Ovary (tissue), 9 donors: ENCODE measurements around the gene COPE. TPM values are rescaled to one million over a fixed set of nuclear protein-coding genes. Genes with fewer than 3 reads are reported as not detected.

Experiments
- DNase-seq, 5 donors: peaks; one replicate each; pipeline ENCODE4 v3.0.0-alpha.2; 2019 to 2020
- H3K27ac ChIP-seq, 2 donors: fragments of 200-600 bp; one replicate each; pipeline versions ENCODE4 v1.5.1 to v1.8.0; 2019 to 2022
- H3K27me3 ChIP-seq: fragments of 200-600 bp; one replicate; pipeline ENCODE4 v1.8.0; 2022
- H3K36me3 ChIP-seq: fragments of 200-600 bp; sonication (generic); one replicate; pipeline ENCODE4 v1.5.1; 2019
- H3K4me1 ChIP-seq: one replicate; pipeline ENCODE4 v1.8.1; 2013; ENCODE audit warnings: mild to moderate bottlenecking, moderate library complexity; ENCODE audit not compliant: insufficient read depth
- H3K4me3 ChIP-seq: fragments of 200-600 bp; sonication (generic); one replicate; pipeline ENCODE4 v1.5.1; 2017
- H3K9me3 ChIP-seq, 2 donors: fragments of 200-600 bp in 1 of 2; sonication (generic) in 1 of 2; one replicate each; pipeline versions ENCODE4 v1.5.1 to v1.8.1; 2013 to 2019; ENCODE audit warnings: mild to moderate bottlenecking in 1 of 2, moderate library complexity in 1 of 2
- CTCF ChIP-seq, 3 donors: fragments of 450-650 bp in 2 of 3; fragments of 200-600 bp in 1 of 3; IDR thresholded peaks; one replicate each; pipeline versions ENCODE4 v1.5.1 to v1.8.0; 2016 to 2022; ENCODE audit warnings: antibody characterized with exemption in 3 of 3, mild to moderate bottlenecking in 1 of 3
- EP300 ChIP-seq: sonication (generic); formaldehyde crosslinking; IDR thresholded peaks from one replicate; pipeline ENCODE4 v1.6.1; 2017; ENCODE audit warnings: antibody characterized with exemption
- POLR2A ChIP-seq: fragments of 450-650 bp; IDR thresholded peaks from one replicate; pipeline ENCODE4 v1.6.1; 2017; ENCODE audit warnings: antibody characterized with exemption, mild to moderate bottlenecking, moderate library complexity
- WGBS, 3 donors: extraction: QIAGEN DNeasy Blood & Tissue Kit in 1 of 3; methylation state at CpG; one replicate each; pipeline versions ENCODE4 v1.1.5 to v1.1.7; 2013 to 2017; 5-methylcytosine and 5-hydroxymethylcytosine counted together
- intact Hi-C, 4 donors: fragments of 100-400 bp; cut with DNase I; formaldehyde crosslinking; loops; one replicate each; pipeline versions ENCODE4 v1.11.0 to v1.15.1; 2022 to 2023
- polyA plus RNA-seq, 2 donors: library from polyadenylated mRNA; stranded (reverse); fragments of 200-250 nt in 1 of 2; fragments of 350-450 nt in 1 of 2; fragmentation: Illumina TruSeq in 1 of 2; extraction: RNeasy Lipid Tissue Mini Kit (QIAGEN cat#74804) in 1 of 2; gene quantifications; one replicate each; pipeline ENCODE4 v1.2.3, GENCODE V29; 2013 to 2014
- total RNA-seq, 7 donors: library from RNA; depleted of rRNA in 2 of 7; stranded (reverse); fragments of >200 nt in 2 of 7; fragmentation: NEBNext Ultra II Directional in 3 of 7; extraction: Animal tissue kit (Norgen Biotek cat#: 25700) in 3 of 7; gene quantifications; one replicate each; pipeline versions ENCODE4 v1.1.0 to v1.2.4, GENCODE V29; 2016 to 2023
- donor health status: DM: no; HTN: no; CAD: no; lungs with moderate emphysema.
- donor health status: DM: no; HTN: no; CAD: no.
- donor health status: Bipolar disorder and iron deficiency.
- donor health status: DM: yes; HTN: yes; CAD: no.
- donor health status: DM: no; HTN: no; CAD: no.
- donor health status: DM: yes; HTN: yes; CAD: no.

COPE gene
- total and polyA plus RNA-seq, 9 donors = 11.3 to 140 (median 115) TPM

- Histone ChIP-seq H3K36me3 (no peaks in the 10 kb centered on the region), H3K27me3 (no peaks in the 10 kb centered on the region), H3K27ac (no peak overlapping the region), H3K9me3 (no peaks in the 10 kb centered on the region), H3K4me1 (no peaks in the 10 kb centered on the region), H3K4me3 (no peak overlapping the region)
- intact Hi-C loops = loop anchor here in 1 of 4 donors (10.0 kb wide), 1 partner anchor 78 kb away; no protein-coding TSS in a partner anchor
- no peak for DNase-seq
- TF ChIP-seq CTCF (IDR thresholded peaks at IDR 0.05) (no peak), POLR2A (no peak), EP300 (no peak)
- 84 to 91% (median 86%) methylated on average over 6 of the region's 6 CpGs for WGBS, 3 donors
Observed at GRCh38 chr19:18942692-18943091, 23.5 kb upstream of the COPE start.

GRCh38 chr19:18941628-18942354 is 22.6 kb upstream of the COPE start:
- DNase-seq = no peak
- WGBS, 3 donors = 59 to 68% (median 67%) methylated on average over 18 of the region's 18 CpGs
- peak overlapping the region; percentile 80 for H3K4me3 ChIP-seq
- intact Hi-C loops = loop anchor here in 1 of 4 donors (10.0 kb wide), 1 partner anchor 77 kb away; no protein-coding TSS in a partner anchor
- H3K36me3 ChIP-seq = no peaks in the 10 kb centered on the region
- H3K27me3 ChIP-seq = no peaks in the 10 kb centered on the region
- TF ChIP-seq EP300 (no peak), POLR2A (no peak), CTCF (IDR thresholded peaks at IDR 0.05) (no peak)
- H3K9me3 ChIP-seq = no peaks in the 10 kb centered on the region
- H3K27ac ChIP-seq = no peak overlapping the region
- no peaks in the 10 kb centered on the region for H3K4me1 ChIP-seq

GRCh38 chr19:18940769-18941627 is 21.8 kb upstream of the COPE start, which contains the start of gene HOMER3:
Gene HOMER3 (minus strand): TSS chr19:18941217. CDS start chr19:18938982, 2,235 bp downstream.
- H3K4me1 ChIP-seq = no peaks in the 10 kb centered on the region
- intact Hi-C loops = loop anchor here in 1 of 4 donors (10.0 kb wide), 1 partner anchor 76 kb away; no protein-coding TSS in a partner anchor
- 1 to 4% (median 2%) methylated on average over 20 to 81 of the region's 81 CpGs for WGBS, 3 donors
- no peaks in the 10 kb centered on the region for H3K27me3 ChIP-seq
- H3K27ac ChIP-seq = peak within 1 kb of the TSS in 1 of 2 donors; percentile 65
- no peaks in the 10 kb centered on the region for H3K36me3 ChIP-seq
- peak within 1 kb of the TSS; percentile 80 for H3K4me3 ChIP-seq
- no peak for TF ChIP-seq EP300
- TF ChIP-seq POLR2A = no peak
- no peak for TF ChIP-seq CTCF (IDR thresholded peaks at IDR 0.05)
- no peaks in the 10 kb centered on the region for H3K9me3 ChIP-seq
- DNase-seq = peak; percentile 81 to 91 (median 88)

DNA sequence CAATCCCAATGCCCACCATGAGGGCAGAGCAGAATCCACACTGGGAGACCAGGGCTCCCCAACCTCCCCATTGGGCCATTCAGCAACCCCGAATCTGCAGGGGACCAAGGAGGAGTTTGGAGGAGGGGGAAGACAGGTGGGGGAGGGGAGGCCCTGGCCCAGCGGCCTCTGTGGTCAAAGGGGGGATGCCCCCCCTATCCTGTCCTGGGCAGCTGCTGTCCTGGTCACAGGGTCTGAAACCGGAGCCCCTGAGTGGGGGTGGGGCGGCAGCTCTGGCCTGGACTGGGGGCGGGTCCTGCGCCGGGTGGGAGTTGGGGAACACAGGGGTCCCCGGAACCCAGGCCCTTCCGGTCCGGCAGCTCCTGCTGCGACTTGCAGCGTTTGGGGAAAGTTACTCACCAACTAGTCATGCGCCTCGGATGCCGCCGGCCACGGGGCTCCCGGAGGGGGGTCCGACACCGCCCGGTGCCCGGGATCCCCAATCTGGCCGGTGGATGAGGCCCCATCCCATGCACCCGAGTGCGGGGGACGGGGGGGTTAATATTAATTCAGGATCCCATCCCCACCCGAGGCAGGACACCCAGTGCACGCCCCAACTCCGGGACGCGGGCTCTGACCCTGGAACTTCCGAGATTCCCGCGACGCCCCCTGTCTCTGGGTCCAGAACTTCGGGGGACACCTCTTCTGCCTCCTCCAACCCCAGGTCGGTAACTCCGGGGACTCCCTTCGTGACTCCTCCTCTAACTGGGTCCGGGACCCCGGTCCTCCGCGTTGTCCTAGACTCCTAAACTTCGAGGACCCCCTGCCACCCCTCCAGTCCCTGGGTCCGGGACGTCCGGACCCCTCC is 21.0 kb upstream of the COPE start:
- intact Hi-C loops = loop anchor here in 1 of 4 donors (10.0 kb wide), 1 partner anchor 75 kb away; no protein-coding TSS in a partner anchor
- peak; percentile 69 to 76 (median 71) for DNase-seq
- no peaks in the 10 kb centered on the region for H3K4me1 ChIP-seq
- H3K27me3 ChIP-seq = no peaks in the 10 kb centered on the region
- no peaks in the 10 kb centered on the region for H3K9me3 ChIP-seq
- H3K36me3 ChIP-seq = no peaks in the 10 kb centered on the region
- H3K4me3 ChIP-seq = peak overlapping the region; percentile 80
- WGBS, 3 donors = 0% methylated on average over 47 of the region's 47 CpGs
- peak overlapping the region in 1 of 2 donors; percentile 65 for H3K27ac ChIP-seq
- no peak for TF ChIP-seq CTCF (IDR thresholded peaks at IDR 0.05)
- TF ChIP-seq EP300 = no peak
- no peak for TF ChIP-seq POLR2A
